Activated naive CD4-positive, alpha-beta T cell treated with anti-CD3 and anti-CD28 coated beads, Interleukin-2, amount 50 U/mL, for 72 hours (primary cell): Measurements from ENCODE around the gene SHTN1. TPM values are rescaled to one million over a fixed set of nuclear protein-coding genes. Genes with fewer than 3 reads are reported as not detected.

Experiments
- ATAC-seq, 2 donors: fragments of 150-1000 bp; cut with Tn5 transposase; 2 replicates each; pipeline ENCODE4 v1.10.0; 2021; ENCODE audit warnings: mild to moderate bottlenecking in 2 of 2, moderate library complexity in 2 of 2
- DNase-seq, 2 donors: peaks; one replicate each; pipeline ENCODE4 v3.0.0; 2021 to 2022; ENCODE audit warnings: low spot score in 2 of 2
- H3K27ac Mint-ChIP-seq, 2 donors: one replicate each; pipeline ENCODE4 v1.8.0; 2022; ENCODE audit warnings: mild to moderate bottlenecking in 2 of 2, mixed read lengths in 2 of 2
- H3K36me3 Mint-ChIP-seq, 2 donors: one replicate each; pipeline ENCODE4 v1.8.0; 2022; ENCODE audit warnings: mixed read lengths in 2 of 2
- H3K9me3 Mint-ChIP-seq, 2 donors: one replicate each; pipeline ENCODE4 v1.8.0; 2022; ENCODE audit warnings: mixed read lengths in 2 of 2
- total RNA-seq, 2 donors: library from RNA; stranded (reverse); gene quantifications; one replicate each; pipeline ENCODE4 v1.2.3, GENCODE V29; 2022

Gene SHTN1
- total RNA-seq, 2 donors from 2014 or later, result 0.39 TPM; not detected in 1

GRCh38 chr10:116899626-116900025 lies 105.4 kb downstream of the SHTN1 start:
- Mint-ChIP-seq H3K36me3 (no peaks in the 10 kb centered on the region), H3K27ac (no peak overlapping the region), H3K9me3 (no peaks in the 10 kb centered on the region)
- no peak for ATAC-seq
- no peak for DNase-seq

GRCh38 chr10:116893686-116894037 lies 111.3 kb downstream of the SHTN1 start:
- no peak for ATAC-seq
- H3K27ac Mint-ChIP-seq, result no peak overlapping the region

GRCh38 chr10:116892907-116893685 lies 111.9 kb downstream of the SHTN1 start:
- H3K36me3 Mint-ChIP-seq, result no peaks in the 10 kb centered on the region
- H3K27ac Mint-ChIP-seq, result no peak overlapping the region
- H3K9me3 Mint-ChIP-seq, result no peaks in the 10 kb centered on the region
- no peak for ATAC-seq
- DNase-seq, result no peak

More at GRCh38 chr10:116893686-116894037, 111.3 kb downstream of the SHTN1 start:
- H3K36me3 Mint-ChIP-seq, result no peaks in the 10 kb centered on the region
- no peak for DNase-seq
- H3K9me3 Mint-ChIP-seq, result no peaks in the 10 kb centered on the region

- no peak overlapping the region for H3K27ac Mint-ChIP-seq
- no peaks in the 10 kb centered on the region for H3K9me3 Mint-ChIP-seq
- no peaks in the 10 kb centered on the region for H3K36me3 Mint-ChIP-seq
- DNase-seq (no peak), ATAC-seq (no peak)
Observed at GRCh38 chr10:116891208-116891607, 113.8 kb downstream of the SHTN1 start.

GRCh38 chr10:116889066-116889465 lies 115.9 kb downstream of the SHTN1 start:
- Mint-ChIP-seq H3K36me3 (no peaks in the 10 kb centered on the region), H3K9me3 (no peaks in the 10 kb centered on the region), H3K27ac (no peak overlapping the region)
- ATAC-seq (no peak), DNase-seq (no peak)

- no peak for DNase-seq
- Mint-ChIP-seq H3K9me3 (no peaks in the 10 kb centered on the region), H3K36me3 (no peaks in the 10 kb centered on the region), H3K27ac (no peak overlapping the region)
- no peak for ATAC-seq
Observed at GRCh38 chr10:116888380-116889055, 116.5 kb downstream of the SHTN1 start.

GRCh38 chr10:116886772-116887171 lies 118.2 kb downstream of the SHTN1 start:
- no peak for DNase-seq
- no peak overlapping the region for H3K27ac Mint-ChIP-seq
- no peaks in the 10 kb centered on the region for H3K9me3 Mint-ChIP-seq
- ATAC-seq, result no peak
- no peaks in the 10 kb centered on the region for H3K36me3 Mint-ChIP-seq

GRCh38 chr10:116882639-116883038 lies 122.3 kb downstream of the SHTN1 start:
- no peaks in the 10 kb centered on the region for H3K9me3 Mint-ChIP-seq
- DNase-seq, result no peak
- ATAC-seq, result no peak
- no peak overlapping the region for H3K27ac Mint-ChIP-seq
- H3K36me3 Mint-ChIP-seq, result no peaks in the 10 kb centered on the region

GRCh38 chr10:116880716-116881482 lies 124.1 kb downstream of the SHTN1 start:
- Mint-ChIP-seq H3K36me3 (no peaks in the 10 kb centered on the region), H3K9me3 (peaks cover 0 to 2% of the 10 kb centered on the region in 2 donors), H3K27ac (no peak overlapping the region)
- DNase-seq (no peak), ATAC-seq (no peak)

GRCh38 chr10:116879817-116880216 lies 125.2 kb downstream of the SHTN1 start:
- H3K27ac Mint-ChIP-seq, result no peak overlapping the region
- no peaks in the 10 kb centered on the region for H3K36me3 Mint-ChIP-seq
- ATAC-seq (no peak), DNase-seq (no peak)
- H3K9me3 Mint-ChIP-seq, result peaks cover 0 to 2% of the 10 kb centered on the region in 2 donors

- no peak for ATAC-seq
- H3K9me3 Mint-ChIP-seq, result peaks cover 0 to 2% of the 10 kb centered on the region in 2 donors
- H3K36me3 Mint-ChIP-seq, result no peaks in the 10 kb centered on the region
- no peak for DNase-seq
- no peak overlapping the region for H3K27ac Mint-ChIP-seq
Observed at GRCh38 chr10:116878123-116878522, 126.9 kb downstream of the SHTN1 start.

GRCh38 chr10:116877391-116877790 lies 127.6 kb downstream of the SHTN1 start:
- no peaks in the 10 kb centered on the region for H3K36me3 Mint-ChIP-seq
- no peak for ATAC-seq
- peaks cover 2 to 5% of the 10 kb centered on the region in 2 donors for H3K9me3 Mint-ChIP-seq

GRCh38 chr10:116875897-116876296 lies 129.1 kb downstream of the SHTN1 start:
- Mint-ChIP-seq H3K9me3 (peaks cover 5 to 7% of the 10 kb centered on the region in 2 donors), H3K36me3 (no peaks in the 10 kb centered on the region), H3K27ac (no peak overlapping the region)
- no peak for DNase-seq
- no peak for ATAC-seq

More at GRCh38 chr10:116877391-116877790, 127.6 kb downstream of the SHTN1 start:
- no peak overlapping the region for H3K27ac Mint-ChIP-seq
- DNase-seq, result no peak

GRCh38 chr10:116873134-116873533 lies 131.9 kb downstream of the SHTN1 start:
- DNase-seq, result no peak
- H3K27ac Mint-ChIP-seq, result no peak overlapping the region

GRCh38 chr10:116870949-116871348 lies 134.0 kb downstream of the SHTN1 start:
- Mint-ChIP-seq H3K9me3 (peaks cover 5% of the 10 kb centered on the region in 2 donors), H3K36me3 (no peaks in the 10 kb centered on the region), H3K27ac (no peak overlapping the region)
- no peak for ATAC-seq
- no peak for DNase-seq

More at GRCh38 chr10:116873134-116873533, 131.9 kb downstream of the SHTN1 start:
- Mint-ChIP-seq H3K9me3 (peaks cover 5 to 7% of the 10 kb centered on the region in 2 donors), H3K36me3 (no peaks in the 10 kb centered on the region)
- no peak for ATAC-seq

GRCh38 chr10:116868722-116869121 lies 136.3 kb downstream of the SHTN1 start:
- H3K27ac Mint-ChIP-seq, result no peak overlapping the region
- H3K36me3 Mint-ChIP-seq, result no peaks in the 10 kb centered on the region
- no peak for DNase-seq
- ATAC-seq, result no peak
- peaks cover 4 to 5% of the 10 kb centered on the region in 2 donors for H3K9me3 Mint-ChIP-seq

GRCh38 chr10:116868198-116868676 lies 136.8 kb downstream of the SHTN1 start:
- no peak for ATAC-seq
- Mint-ChIP-seq H3K36me3 (no peaks in the 10 kb centered on the region), H3K9me3 (peaks cover 4 to 5% of the 10 kb centered on the region in 2 donors), H3K27ac (no peak overlapping the region)
- no peak for DNase-seq
